Activated CD8-positive, alpha-beta memory T cell treated with anti-CD3 and anti-CD28 coated beads for 1 hour (primary cell): Measurements from ENCODE around the gene DPY30.
A peak's percentile ranks its signal among the peaks of the same experiment; 100 is the strongest.

Experiments used
- DNase-seq, 2 donors: peaks; one replicate each; pipeline ENCODE4 v3.0.0-alpha.2; 2020; ENCODE audit warnings: low read depth in 1 of 2; ENCODE audit errors: extremely low read depth in 1 of 2

DPY30 gene

GRCh38 chr2:32010280-32010669, 29.3 kb downstream of the DPY30 start:
- peak in 1 of 2 donors; percentile 44 for DNase-seq

- DNase-seq, result peak in 1 of 2 donors; percentile 20
Measured at GRCh38 chr2:32009516-32010256, 29.9 kb downstream of the DPY30 start.

- no peak for DNase-seq
Measured at GRCh38 chr2:32008805-32009515, 30.6 kb downstream of the DPY30 start.

GRCh38 chr2:32007121-32007391, 32.5 kb downstream of the DPY30 start:
- DNase-seq, result no peak

- DNase-seq, result no peak
Measured at GRCh38 chr2:32005371-32005976, 34.1 kb downstream of the DPY30 start.

- no peak for DNase-seq
Measured at GRCh38 chr2:32003791-32004190, 35.8 kb downstream of the DPY30 start.

GRCh38 chr2:32002406-32002805, 37.2 kb downstream of the DPY30 start:
- no peak for DNase-seq

GRCh38 chr2:31999438-31999837, 40.2 kb downstream of the DPY30 start:
- no peak for DNase-seq

GRCh38 chr2:31998731-31999383, 40.7 kb downstream of the DPY30 start:
- no peak for DNase-seq

- DNase-seq, result no peak
Measured at GRCh38 chr2:31997653-31998052, 42.0 kb downstream of the DPY30 start.

GRCh38 chr2:31996571-31997150, 42.9 kb downstream of the DPY30 start:
- DNase-seq, result no peak

GRCh38 chr2:31992934-31993333, 46.7 kb downstream of the DPY30 start:
- no peak for DNase-seq

GRCh38 chr2:31992025-31992579, 47.5 kb downstream of the DPY30 start:
- no peak for DNase-seq

- no peak for DNase-seq
Measured at GRCh38 chr2:31989946-31990345, 49.7 kb downstream of the DPY30 start.

- DNase-seq, result no peak
Measured at GRCh38 chr2:31987454-31988220, 52.0 kb downstream of the DPY30 start.

GRCh38 chr2:31986906-31987305, 52.7 kb downstream of the DPY30 start:
- no peak for DNase-seq

GRCh38 chr2:31983762-31984467, 55.7 kb downstream of the DPY30 start:
- no peak for DNase-seq

GRCh38 chr2:31980674-31981356, 58.8 kb downstream of the DPY30 start:
- no peak for DNase-seq

- DNase-seq, result no peak
Measured at GRCh38 chr2:31979956-31980355, 59.6 kb downstream of the DPY30 start.
